HG02973 (cell line): ENCODE measurements around the gene SLC25A21.

ENCODE experiments used
- ATAC-seq: cut with Tn5 transposase; IDR thresholded peaks from one replicate; pipeline ENCODE4 v1.9.1; 2021; ENCODE audit warnings: moderate library complexity; ENCODE audit not compliant: unreplicated experiment

Gene SLC25A21

DNA sequence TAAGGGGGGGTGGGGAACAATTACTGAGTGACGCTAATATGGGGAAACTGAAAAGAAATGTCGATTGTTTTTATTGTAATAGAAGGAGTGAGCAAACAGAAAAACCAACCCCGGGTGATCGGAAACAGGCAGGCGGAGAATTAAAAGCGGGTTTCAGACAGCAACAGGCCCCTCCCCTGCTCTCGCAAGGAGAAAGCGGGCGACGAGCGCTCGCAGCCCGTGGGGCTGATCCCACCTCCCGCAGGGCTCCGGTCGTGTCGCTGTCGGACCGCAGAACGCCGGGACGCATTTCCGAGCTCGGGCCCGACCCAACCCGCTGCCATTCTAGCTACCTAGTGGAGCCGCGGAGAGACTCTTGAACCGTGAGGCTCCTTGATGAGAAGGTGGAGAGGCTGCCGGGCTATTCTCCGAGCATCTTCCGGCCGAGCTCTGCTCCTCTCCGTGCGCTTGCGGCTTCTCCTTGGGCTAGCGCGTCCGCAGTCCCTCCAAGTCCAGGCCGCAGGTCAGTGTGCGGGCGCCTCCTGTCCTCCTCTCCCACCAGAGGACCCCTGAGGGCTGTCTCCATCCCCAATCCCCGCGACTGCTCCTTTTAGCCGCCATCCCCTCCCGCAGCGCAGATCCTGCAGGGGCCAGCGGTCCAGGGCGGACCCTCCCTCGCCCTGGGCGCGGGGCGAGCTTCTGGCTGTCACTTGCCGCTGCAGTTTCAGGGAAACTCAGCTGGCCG is 514.8 kb downstream of the SLC25A21 start:
- ATAC-seq = no peak

DNA sequence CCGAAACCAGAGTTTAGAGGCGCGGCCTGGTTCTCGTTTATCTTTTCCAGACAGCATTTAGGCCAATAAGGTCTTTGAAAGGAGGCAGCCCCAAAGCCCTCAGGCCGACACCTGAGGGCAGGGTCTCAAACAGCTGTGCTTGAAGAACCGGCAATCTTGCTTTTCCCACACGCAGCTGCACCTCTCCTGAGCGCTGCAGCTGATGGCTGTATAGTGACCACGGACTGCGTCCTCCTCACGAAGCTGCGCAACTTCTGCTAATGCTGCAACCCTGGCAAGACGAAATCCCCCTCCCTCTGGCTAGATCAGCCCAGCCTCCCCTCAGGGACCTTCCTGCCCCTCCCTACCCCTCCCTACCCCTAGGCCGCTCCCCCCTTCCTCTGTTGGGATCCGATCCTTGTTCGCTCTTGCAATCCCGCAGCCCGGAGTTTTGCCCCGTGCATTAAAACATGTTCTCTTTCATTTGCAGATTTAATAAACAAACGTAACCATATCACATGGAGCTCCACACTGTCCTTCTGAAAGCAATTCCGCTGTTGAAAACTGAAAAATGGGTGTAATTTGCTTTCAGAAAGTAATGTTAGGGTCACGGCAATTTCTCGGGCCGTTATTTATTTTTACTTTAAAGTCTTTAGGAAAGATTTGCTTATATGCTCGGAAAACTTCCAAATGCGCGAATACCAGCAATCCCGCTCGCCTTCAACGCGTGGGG is 515.6 kb downstream of the SLC25A21 start:
- ATAC-seq = no peak

DNA sequence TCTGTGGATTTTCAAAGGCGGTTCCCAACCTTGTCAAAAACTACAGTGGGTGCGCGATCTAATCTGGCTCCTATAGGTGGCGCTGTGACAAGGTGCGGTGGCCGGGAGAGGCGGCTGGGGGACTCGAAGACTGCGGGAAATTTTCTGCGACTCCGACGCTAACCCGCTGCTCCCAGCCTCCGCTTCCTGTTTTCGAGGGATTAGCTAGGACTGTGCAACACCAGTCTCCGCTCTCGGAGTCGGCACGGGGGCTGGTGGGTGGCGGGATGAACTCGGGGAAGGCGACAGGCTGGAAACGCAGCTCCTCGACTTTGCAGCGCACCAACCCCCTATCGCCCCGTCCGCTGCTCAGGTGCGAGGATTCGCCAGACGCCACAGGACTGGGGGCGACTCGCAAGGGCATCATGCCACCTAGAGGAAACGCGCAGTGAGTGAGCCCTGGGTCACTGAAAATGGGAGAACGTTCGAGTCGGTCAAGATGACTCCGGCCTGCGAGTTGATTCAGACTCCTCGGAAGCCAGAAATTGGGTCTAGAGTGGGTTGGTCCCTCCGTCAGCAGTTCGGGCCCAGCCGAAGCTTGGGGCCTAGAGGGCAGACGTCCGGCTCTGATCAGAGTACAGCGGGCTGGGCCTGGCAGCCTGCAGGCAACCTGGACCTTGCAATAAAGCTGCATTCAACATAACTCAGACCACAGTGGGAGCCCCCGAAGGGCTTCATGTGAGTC is 516.3 kb downstream of the SLC25A21 start:
- ATAC-seq = no peak

DNA sequence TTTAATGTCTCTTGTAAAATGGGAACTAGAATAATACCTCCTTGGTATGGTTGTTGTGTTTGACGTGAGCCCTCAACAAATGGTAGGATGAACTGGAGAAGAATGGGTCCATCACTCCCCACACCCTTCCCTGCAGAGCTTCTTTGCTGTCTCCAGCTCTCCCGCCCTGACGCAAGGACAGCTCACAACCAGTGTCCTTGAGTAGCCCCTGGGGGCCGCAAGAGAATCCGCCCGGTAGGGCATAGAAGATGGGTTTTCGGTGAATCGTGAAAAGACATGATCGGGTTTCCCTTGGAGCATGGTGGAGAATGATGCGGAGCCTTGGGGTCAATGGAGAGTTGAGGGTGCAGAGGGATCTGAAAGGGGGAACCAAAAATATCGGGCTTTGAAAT is 516.8 kb downstream of the SLC25A21 start:
- no peak for ATAC-seq

DNA sequence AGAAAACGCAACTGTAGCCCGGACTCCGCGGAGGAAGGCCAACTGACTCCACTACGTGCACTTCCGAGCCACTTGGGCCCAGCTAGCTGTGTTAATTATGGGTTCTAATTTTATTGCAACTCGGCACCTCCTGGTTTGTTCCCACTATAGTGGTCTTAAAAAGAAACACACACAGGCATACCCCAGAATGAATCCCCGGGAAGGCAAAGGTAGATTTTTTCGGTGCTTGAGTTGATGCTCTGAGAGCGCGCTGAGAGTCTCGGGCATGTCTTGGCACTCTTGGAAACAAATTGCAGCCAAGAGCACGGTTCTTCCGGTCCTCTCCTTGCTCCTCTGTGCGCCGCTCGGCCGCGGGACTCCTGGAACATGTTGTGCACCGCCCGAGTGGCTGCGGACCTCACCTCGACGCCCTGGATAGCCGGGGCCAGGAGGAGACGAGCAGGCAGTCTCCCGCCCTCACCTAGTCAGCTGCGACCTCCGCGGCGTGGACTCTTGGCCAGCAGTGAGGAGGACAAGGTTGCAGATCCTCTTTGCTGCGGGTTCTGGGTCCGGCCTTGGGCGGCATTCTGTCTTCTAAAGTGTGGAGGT is 517.5 kb downstream of the SLC25A21 start:
- ATAC-seq = no peak

DNA sequence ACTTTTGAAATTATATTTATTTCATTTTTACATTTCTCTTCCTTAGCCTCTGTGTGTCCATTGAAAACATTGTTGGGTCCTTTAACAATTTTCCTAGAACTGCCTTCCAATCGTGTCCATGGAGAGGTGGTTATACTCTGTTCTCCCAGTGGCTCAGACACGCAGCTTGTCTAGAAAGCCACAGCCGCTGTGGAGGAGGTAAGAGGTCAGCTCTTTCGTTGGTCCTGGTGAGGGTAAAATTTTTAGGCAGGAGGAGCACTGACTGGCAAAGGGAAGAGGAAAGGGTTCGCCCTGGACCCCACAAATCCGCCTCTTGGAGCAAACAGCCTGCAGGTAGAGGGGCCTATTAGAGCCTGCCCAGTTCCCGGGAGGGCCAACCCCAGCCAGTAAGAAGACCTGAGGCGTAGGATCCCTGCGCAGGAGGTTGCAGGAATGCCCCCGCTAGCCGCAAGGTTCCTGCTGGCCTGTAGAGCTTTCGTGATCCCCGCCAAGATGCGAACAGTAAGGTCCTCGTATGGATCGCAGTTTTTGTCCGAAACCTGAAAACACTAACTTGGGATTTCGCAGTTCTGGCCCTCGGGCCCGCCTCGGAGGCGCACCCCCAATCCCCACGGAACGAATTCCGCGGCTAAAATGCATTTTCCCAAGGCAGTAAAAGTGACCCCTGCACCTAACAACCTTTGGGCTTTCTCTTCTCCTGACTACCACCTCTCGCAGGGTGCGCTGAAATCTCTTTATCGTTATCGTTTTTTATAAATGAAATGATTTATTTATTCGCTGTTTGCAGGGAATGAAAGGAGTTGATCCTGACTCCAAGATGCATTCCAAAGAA is 518.2 kb downstream of the SLC25A21 start:
- no peak for ATAC-seq

DNA sequence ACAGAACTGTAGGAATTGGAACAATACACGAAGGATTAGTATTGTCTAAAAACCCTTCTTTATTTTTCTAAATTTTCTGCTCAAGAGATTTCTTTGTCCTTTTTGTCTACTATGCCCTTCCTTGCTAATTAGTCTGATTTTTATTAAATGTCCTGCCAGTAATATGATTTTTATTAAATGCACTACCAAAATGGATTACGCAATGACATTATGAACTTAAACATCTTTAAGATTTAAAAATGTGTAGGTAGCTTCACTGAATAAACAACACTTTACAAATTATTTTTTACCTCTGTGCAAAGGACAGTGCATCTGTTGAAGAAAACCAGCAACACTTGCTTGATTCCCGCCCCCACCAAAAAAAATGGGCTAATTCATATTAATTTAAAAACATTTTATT is 519.0 kb downstream of the SLC25A21 start:
- ATAC-seq = no peak

DNA sequence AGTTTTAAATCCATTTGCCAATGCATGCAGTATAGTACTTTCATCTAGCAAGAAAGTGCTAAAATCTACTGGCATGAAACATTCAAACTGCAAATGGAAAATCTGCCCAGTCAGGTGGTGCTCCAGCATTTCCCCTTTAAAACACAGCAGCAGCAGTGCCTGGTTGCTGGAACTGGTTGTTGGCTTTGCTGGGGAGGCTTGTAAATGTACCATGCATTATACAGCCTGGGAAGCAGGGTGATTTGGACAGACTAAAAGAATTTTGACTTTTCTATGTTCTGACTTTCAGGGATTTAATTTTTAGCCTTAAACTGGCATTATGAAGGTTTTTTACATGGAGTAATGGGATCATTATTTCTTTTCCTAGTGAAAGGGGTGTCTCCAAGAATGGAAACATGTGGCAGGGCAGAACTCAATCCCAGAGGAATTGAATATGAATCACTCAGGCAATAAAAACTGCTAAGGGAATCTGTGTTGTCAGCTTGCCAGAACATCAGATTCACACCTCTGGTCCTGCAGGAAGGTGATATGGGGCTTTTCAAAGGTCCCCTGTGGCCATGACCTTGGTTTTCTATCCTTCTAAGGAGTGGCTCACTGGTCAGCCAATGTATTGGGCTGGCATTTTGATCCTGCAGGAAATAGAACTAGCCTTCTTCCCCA is 519.7 kb downstream of the SLC25A21 start:
- no peak for ATAC-seq

DNA sequence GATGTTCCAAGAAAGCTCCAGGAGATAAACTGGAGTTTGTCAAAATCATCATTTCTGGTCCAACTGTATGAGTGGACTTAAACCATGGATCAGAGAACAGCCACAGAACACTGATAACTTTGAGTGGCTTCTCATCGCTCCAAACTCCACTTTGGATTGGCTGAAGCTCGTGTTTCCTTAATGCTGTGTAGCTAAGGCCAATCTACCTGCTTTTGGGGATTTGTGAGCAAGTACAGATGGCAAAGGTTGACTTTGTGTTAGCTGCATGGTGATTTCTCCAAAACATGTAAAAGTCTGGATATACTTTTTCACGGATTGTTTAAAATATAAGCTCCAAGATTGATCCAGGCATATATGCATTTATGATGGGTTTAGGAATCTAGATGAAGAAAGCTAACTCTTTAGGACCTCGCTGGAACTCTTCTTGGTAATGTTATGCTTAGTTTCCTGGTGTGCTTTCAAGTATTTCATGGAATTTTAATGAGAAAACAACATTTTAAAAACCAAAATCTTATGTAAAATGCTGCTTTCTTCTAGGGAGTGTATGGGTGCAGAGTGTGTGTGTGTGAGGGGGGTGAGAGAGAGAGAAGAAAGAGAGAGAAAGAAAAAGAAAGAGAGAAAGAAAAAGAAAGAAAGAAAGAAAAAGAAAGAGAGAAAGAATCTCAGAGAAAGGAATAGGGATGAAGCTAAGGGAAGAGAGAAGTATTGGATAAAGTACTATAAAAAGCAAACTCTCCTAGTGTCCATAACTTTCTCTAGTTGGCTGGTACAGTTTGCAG is 522.3 kb downstream of the SLC25A21 start:
- ATAC-seq = no peak

DNA sequence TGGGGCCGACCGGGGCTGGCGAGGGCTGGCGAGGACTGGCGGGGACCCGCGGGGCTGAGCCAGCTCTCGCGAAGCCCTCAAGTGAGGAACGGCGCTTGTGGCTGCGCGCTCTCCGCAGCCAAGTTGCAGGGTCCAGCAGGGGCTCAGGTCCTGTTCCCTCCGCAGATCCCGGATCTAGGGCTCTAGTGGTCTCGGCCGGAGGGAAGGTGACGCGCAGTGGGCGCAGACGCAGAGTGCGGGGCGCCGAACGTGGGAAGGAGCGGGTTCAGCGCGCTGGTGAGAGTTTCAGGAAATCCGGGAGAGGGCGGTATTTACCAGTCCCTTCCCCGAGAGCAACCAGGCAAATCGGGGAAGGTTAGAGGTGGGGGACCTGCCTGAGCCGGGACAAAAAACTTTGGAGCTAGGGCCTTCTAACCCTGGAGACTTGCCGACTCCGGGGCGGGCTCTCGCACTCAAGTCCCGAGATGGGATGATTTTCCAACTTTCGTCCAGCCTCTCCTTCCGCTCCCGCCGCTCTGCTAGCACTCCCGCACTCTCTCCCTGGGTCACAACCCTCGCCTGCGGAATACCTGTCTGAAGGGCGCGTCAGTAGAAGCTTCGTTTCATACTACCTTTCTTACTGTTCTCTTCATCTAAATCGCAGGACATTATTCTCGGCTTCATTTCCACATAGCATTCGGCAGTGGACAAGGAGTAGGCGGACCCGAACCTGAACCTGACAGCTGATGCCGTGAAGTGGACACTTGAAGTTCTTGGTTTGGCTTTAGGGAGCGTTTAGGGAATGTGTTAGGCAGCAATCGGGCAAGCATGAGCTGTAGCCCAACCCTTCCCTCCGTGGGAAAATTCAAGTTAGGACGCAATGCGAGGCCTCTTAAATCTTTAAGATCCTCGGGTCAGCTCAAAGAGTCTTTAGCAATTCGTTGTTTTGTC is 524.3 kb downstream of the SLC25A21 start:
- ATAC-seq = no peak

DNA sequence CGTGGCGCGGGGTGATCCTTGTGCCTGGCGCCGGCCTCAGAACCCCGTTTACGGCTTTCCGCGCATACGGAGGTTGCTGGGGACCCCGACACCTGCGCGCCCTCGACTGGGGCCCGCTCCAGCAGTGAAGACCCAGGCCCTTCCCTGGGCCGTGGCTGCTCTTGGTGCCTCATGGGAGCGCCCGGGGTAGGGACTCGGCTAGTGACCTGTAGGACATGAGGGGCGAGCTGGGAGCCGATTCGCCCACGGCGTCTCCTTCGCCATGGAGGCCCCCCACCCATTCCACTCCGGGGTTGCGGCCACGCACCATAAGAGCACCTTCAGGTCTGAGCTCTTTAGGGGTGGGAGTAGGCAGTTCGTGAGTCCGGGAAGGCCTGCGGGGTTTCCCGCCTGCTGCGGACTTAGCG is 525.0 kb downstream of the SLC25A21 start:
- ATAC-seq = no peak

DNA sequence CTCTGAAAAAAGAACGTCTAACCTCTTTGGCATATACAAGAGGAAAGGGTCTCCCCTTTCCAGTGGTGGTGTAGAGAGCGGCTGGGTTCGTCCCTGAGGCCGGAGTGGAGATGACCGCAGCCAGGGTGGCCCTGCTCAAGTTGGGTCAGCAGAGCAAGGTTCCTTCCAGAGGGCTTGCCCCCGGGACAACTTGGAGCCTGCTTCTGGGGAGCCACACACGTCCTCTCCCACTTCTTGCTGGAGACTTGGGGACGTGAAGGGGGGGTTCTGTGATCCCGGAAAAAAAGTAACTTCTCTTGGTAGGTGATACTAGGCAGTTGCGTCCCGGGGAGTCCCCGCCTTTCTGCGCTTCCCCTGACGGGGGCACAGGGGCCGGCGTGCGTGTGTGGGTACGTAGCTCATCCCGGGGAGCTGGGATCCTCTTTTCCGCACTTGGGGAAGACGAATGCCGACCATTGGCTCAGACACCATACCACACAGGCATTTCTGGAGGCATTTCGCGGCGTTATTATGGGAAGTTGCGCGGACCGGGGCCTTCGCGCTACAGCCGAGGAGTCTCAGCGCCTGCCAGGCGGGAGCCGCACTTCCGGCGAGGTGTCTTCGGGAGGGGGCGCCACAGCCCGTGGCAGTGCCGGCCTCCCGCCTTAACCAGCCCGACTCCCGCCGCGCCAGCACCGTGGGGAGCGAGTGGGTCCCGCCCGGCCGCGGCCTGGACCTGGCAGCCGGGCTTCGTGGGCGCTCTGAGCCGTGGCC is 525.6 kb downstream of the SLC25A21 start:
- no peak for ATAC-seq

DNA sequence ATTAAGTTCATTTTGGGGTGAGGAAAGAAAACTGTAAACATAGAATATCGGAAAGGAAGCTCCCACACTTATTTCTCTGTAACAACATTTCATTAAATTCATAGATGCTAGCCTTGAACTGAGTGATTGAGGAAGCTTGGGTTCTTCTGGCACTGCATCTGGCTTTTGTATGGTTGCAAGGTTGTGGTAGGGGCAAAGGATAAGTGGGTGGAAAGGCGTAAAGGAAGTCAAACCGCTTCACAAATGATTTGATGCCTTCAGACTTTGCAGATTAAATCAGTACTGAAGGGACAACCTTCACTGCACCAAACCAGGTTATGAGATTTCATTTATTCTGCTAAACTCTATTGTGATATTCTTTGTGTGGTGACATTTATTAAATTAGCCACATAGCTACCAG is 538.8 kb downstream of the SLC25A21 start:
- no peak for ATAC-seq
